Osteocyte (in vitro differentiated cells): ENCODE measurements around the gene IL3. TPM values are rescaled to one million over a fixed set of nuclear protein-coding genes. Genes with fewer than 3 reads are reported as not detected.

Source experiments
- DNase-seq: peaks from one replicate; pipeline ENCODE4 v3.0.0; 2021; ENCODE audit warnings: mixed read lengths; ENCODE audit not compliant: unreplicated experiment; ENCODE audit errors: extremely low spot score
- H3K27ac Mint-ChIP-seq: one replicate; pipeline ENCODE4 v1.8.0; 2021; ENCODE audit warnings: mild to moderate bottlenecking, mixed read lengths; ENCODE audit not compliant: unreplicated experiment
- H3K27me3 Mint-ChIP-seq: one replicate; pipeline ENCODE4 v1.8.0; 2021; ENCODE audit warnings: mixed read lengths; ENCODE audit not compliant: unreplicated experiment
- H3K36me3 Mint-ChIP-seq: one replicate; pipeline ENCODE4 v1.8.0; 2021; ENCODE audit warnings: mixed read lengths; ENCODE audit not compliant: unreplicated experiment
- H3K4me1 Mint-ChIP-seq: one replicate; pipeline ENCODE4 v1.8.0; 2021; ENCODE audit warnings: mixed read lengths; ENCODE audit not compliant: unreplicated experiment
- H3K4me3 Mint-ChIP-seq: one replicate; pipeline ENCODE4 v1.8.0; 2021; ENCODE audit warnings: mild to moderate bottlenecking, moderate library complexity, mixed read lengths; ENCODE audit not compliant: unreplicated experiment
- H3K9me3 Mint-ChIP-seq: one replicate; pipeline ENCODE4 v1.8.0; 2021; ENCODE audit warnings: mixed read lengths; ENCODE audit not compliant: unreplicated experiment
- CTCF ChIP-seq: fragments of 200-600 bp; sonication (generic); IDR thresholded peaks from 2 replicates; pipeline ENCODE4 v1.5.0; 2021; ENCODE audit warnings: antibody characterized with exemption, mild to moderate bottlenecking, moderate library complexity
- total RNA-seq: library from RNA; stranded (reverse); gene quantifications from 2 replicates; pipeline ENCODE4 v1.2.1, GENCODE V29; 2021

IL3 gene
- total RNA-seq, 1 donor from 2014 or later: not detected

- no peaks in the 10 kb centered on the region for H3K9me3 Mint-ChIP-seq
- no peak for TF ChIP-seq CTCF
- H3K4me3 Mint-ChIP-seq: no peak within 1 kb of the TSS
- H3K4me1 Mint-ChIP-seq: peaks cover 1% of the 10 kb centered on the region
- no peaks in the 10 kb centered on the region for H3K36me3 Mint-ChIP-seq
- no peaks in the 10 kb centered on the region for H3K27me3 Mint-ChIP-seq
- DNase-seq: no peak
- H3K27ac Mint-ChIP-seq: no peak within 1 kb of the TSS
Measured at GRCh38 chr5:132073231-132074013, 13.0 kb downstream of the IL3 start, which contains the start of gene CSF2. TSS of gene CSF2 (plus strand) at chr5:132073789. CDS start at chr5:132073824, 35 bp downstream.

- Mint-ChIP-seq H3K4me3 (no peak overlapping the region), H3K27me3 (no peaks in the 10 kb centered on the region), H3K36me3 (no peaks in the 10 kb centered on the region), H3K27ac (no peak overlapping the region), H3K9me3 (no peaks in the 10 kb centered on the region), H3K4me1 (peaks cover 1% of the 10 kb centered on the region)
- TF ChIP-seq CTCF: no peak
- DNase-seq: no peak
Measured at GRCh38 chr5:132074091-132074771, 13.8 kb downstream of the IL3 start.

- H3K36me3 Mint-ChIP-seq: no peaks in the 10 kb centered on the region
- no peak for TF ChIP-seq CTCF
- H3K27ac Mint-ChIP-seq: no peak overlapping the region
- no peaks in the 10 kb centered on the region for H3K9me3 Mint-ChIP-seq
- peaks cover 1% of the 10 kb centered on the region for H3K4me1 Mint-ChIP-seq
- H3K27me3 Mint-ChIP-seq: no peaks in the 10 kb centered on the region
- no peak for DNase-seq
- H3K4me3 Mint-ChIP-seq: no peak overlapping the region
Measured at GRCh38 chr5:132074772-132075718, 14.6 kb downstream of the IL3 start.

GRCh38 chr5:132075719-132076077 lies 15.2 kb downstream of the IL3 start:
- H3K9me3 Mint-ChIP-seq: no peaks in the 10 kb centered on the region
- no peaks in the 10 kb centered on the region for H3K27me3 Mint-ChIP-seq
- no peak overlapping the region for H3K27ac Mint-ChIP-seq
- H3K36me3 Mint-ChIP-seq: no peaks in the 10 kb centered on the region
- peaks cover 1% of the 10 kb centered on the region for H3K4me1 Mint-ChIP-seq
- no peak overlapping the region for H3K4me3 Mint-ChIP-seq
- no peak for TF ChIP-seq CTCF
- no peak for DNase-seq
